Astrocyte (in vitro differentiated cells and primary cell): ENCODE results near the gene AUTS2.

Experiments used
- EZH2 ChIP-seq: IDR thresholded peaks from 2 replicates; pipeline ENCODE4 v1.6.1; 2012; ENCODE audit warnings: mild to moderate bottlenecking, low read length, inconsistent platforms; ENCODE audit not compliant: insufficient read depth
- TF ChIP-seq, protein P1 (sequence below): IDR thresholded peaks from 2 replicates; pipeline ENCODE4 v1.5.1; 2011; ENCODE audit warnings: low read depth, mild to moderate bottlenecking, inconsistent platforms, low read length, moderate library complexity; ENCODE audit not compliant: insufficient read depth

DNA sequence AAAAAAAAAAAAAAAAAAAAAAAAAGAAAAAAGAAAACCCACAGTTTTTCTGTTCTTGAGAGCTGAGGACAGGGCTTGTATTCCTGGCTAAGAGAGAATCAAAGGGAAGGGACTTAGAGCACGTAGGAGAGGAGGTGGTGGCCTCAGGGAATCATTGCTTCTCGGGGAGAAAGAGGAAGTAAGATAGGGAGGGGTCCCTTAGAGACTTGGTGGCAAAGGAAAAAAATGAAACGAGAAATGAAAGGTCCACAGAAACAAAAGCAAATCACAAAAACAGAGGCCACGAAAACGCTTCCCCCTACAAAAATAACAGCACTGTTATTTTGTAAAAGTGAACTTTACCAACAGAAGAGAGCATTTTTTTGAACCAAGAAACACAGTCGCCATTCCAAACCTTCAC lies 1210.6 kb downstream of the AUTS2 start:
- TF ChIP-seq, protein P1, sequence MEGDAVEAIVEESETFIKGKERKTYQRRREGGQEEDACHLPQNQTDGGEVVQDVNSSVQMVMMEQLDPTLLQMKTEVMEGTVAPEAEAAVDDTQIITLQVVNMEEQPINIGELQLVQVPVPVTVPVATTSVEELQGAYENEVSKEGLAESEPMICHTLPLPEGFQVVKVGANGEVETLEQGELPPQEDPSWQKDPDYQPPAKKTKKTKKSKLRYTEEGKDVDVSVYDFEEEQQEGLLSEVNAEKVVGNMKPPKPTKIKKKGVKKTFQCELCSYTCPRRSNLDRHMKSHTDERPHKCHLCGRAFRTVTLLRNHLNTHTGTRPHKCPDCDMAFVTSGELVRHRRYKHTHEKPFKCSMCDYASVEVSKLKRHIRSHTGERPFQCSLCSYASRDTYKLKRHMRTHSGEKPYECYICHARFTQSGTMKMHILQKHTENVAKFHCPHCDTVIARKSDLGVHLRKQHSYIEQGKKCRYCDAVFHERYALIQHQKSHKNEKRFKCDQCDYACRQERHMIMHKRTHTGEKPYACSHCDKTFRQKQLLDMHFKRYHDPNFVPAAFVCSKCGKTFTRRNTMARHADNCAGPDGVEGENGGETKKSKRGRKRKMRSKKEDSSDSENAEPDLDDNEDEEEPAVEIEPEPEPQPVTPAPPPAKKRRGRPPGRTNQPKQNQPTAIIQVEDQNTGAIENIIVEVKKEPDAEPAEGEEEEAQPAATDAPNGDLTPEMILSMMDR: no peak
- TF ChIP-seq EZH2: no peak
